Measurements from ENCODE around the gene CNN3.

The CNN3 gene

DNA sequence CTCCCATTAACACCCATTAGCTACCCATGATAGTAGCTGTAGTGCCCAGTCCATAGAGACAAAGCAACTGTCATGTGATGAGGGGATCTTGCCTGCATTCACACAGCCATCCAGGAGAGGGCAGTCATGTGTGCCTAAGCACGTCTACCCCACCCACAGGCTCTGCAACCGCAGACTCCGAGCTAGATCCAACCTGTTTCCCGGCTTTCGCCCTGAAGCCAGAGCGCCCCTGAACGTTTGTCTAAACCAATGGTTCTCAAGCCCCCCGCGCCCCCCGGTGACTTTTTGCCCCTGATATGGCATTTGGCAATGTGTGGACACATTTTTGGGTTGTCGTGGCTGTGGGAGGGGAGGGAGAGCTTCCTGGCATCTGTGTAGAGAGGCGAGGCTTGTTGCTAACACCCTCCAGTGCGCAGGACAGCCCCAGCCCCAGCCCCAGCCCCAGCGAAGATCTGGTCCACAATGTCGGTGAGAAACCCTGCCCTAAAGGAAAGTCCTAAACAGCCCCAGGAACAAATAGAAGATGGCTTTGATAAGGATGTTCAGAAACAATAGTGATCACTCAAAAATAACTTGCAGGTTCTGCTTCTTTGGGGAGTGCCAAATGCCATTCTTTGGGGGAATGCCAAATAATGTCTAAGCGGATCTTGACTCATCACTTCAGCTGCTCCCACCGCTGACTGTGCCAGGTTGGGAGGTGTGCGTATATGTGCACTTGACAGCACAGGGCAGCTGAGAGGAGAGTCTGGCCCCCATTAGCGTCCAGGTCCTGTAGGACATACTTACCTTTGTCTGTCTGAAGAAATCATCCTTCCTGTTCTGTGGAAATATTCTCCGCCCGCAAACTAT, 72.2 kb downstream of the CNN3 start:
- FAIRE-seq, result peak; percentile 72

DNA sequence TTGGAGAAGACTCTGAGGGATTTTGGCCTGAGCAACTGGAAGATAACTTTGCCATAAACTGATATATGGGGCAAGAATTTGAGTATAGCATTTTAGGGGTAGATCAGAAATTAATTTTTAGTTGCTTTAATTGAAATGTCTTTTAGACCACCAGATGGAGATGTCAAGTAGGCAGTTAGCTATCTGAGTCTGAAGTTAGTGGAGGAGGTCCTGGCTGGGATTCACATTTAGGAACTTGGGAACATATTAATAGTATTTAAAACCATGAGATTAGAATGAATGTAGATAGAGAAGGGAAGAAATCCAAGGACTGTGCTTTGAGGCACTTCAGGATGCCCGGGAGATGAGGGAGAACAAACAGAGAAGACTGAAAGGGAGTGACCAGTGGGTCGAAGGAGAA, 74.1 kb downstream of the CNN3 start:
- FAIRE-seq, result no peak

DNA sequence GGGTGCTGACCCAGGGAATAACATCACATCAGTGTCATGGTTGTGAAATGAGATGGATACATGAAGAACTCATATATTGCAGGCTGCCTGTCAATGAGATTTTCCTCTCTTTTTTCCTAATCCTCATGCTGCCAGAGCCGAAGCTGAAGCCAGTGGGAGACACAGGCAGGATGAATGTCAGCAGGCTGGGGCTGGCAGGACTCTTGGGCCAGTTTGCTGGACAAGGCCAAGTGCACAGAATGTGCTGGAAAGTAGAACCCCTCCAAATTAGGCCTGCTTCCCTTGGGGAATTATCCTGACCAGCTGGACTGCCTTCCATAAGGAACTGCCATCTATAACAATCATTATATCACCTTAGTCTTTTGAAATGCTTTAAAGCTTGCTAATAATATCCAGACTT, 75.3 kb downstream of the CNN3 start:
- FAIRE-seq, result no peak

Measured in islet of Langerhans (tissue), 1 donor.